Measurements from ENCODE around the gene VPS26B.

Gene VPS26B

GRCh38 chr11:134289789-134290188, 65.3 kb downstream of the VPS26B start:
- no peaks in the 10 kb centered on the region for H3K27me3 ChIP-seq (ENCODE audit: insufficient read depth, low read depth, severe bottlenecking)

GRCh38 chr11:134290646-134291045, 66.2 kb downstream of the VPS26B start:
- no peak overlapping the region for H3K4me3 ChIP-seq (ENCODE audit: low read depth, low read length)
- DNase-seq: no peak
- no peak for TF ChIP-seq CTCF (IDR thresholded peaks at IDR 0.05; ENCODE audit: low read depth, low read length)
- H3K9me3 ChIP-seq (ENCODE audit: severe bottlenecking): no peaks in the 10 kb centered on the region
- no peaks in the 10 kb centered on the region for H3K27me3 ChIP-seq (ENCODE audit: insufficient read depth, low read depth, severe bottlenecking)
- H3K27ac ChIP-seq: no peak overlapping the region
- no peaks in the 10 kb centered on the region for H3K36me3 ChIP-seq

More at GRCh38 chr11:134289789-134290188, 65.3 kb downstream of the VPS26B start:
- Histone ChIP-seq H3K4me3 (ENCODE audit: low read depth, low read length) (no peak overlapping the region), H3K36me3 (no peaks in the 10 kb centered on the region), H3K9me3 (ENCODE audit: severe bottlenecking) (no peaks in the 10 kb centered on the region), H3K27ac (no peak overlapping the region)
- no peak for TF ChIP-seq CTCF (IDR thresholded peaks at IDR 0.05; ENCODE audit: low read depth, low read length)
- no peak for DNase-seq

- Histone ChIP-seq H3K36me3 (no peaks in the 10 kb centered on the region), H3K9me3 (ENCODE audit: severe bottlenecking) (no peaks in the 10 kb centered on the region), H3K27me3 (ENCODE audit: insufficient read depth, low read depth, severe bottlenecking) (no peaks in the 10 kb centered on the region), H3K27ac (no peak overlapping the region), H3K4me3 (ENCODE audit: low read depth, low read length) (no peak overlapping the region)
- no peak for TF ChIP-seq CTCF (IDR thresholded peaks at IDR 0.05; ENCODE audit: low read depth, low read length)
- DNase-seq: no peak
These were observed 66.7 kb downstream of the VPS26B start for GRCh38 chr11:134291196-134291595.

GRCh38 chr11:134292661-134293060, 68.2 kb downstream of the VPS26B start:
- no peak for DNase-seq
- Histone ChIP-seq H3K4me3 (ENCODE audit: low read depth, low read length) (no peak overlapping the region), H3K27ac (no peak overlapping the region), H3K27me3 (ENCODE audit: insufficient read depth, low read depth, severe bottlenecking) (no peaks in the 10 kb centered on the region), H3K36me3 (no peaks in the 10 kb centered on the region), H3K9me3 (ENCODE audit: severe bottlenecking) (no peaks in the 10 kb centered on the region)
- TF ChIP-seq CTCF (IDR thresholded peaks at IDR 0.05; ENCODE audit: low read depth, low read length): no peak

- H3K4me3 ChIP-seq (ENCODE audit: low read depth, low read length): no peak overlapping the region
- H3K9me3 ChIP-seq (ENCODE audit: severe bottlenecking): no peaks in the 10 kb centered on the region
- DNase-seq: no peak
- no peak overlapping the region for H3K27ac ChIP-seq
- H3K27me3 ChIP-seq (ENCODE audit: insufficient read depth, low read depth, severe bottlenecking): no peaks in the 10 kb centered on the region
- H3K36me3 ChIP-seq: no peaks in the 10 kb centered on the region
- no peak for TF ChIP-seq CTCF (IDR thresholded peaks at IDR 0.05; ENCODE audit: low read depth, low read length)
These were observed 68.9 kb downstream of the VPS26B start for GRCh38 chr11:134293119-134294113.
